HG03565 (cell line): ENCODE results near the gene C17orf78.
A peak's percentile ranks its signal among the peaks of the same experiment; 100 is the strongest.
"Not testable (repeated sequence)": the region's sequence is repeated elsewhere in the genome, so short reads cannot be mapped to it uniquely, and the experiment has no call there.

Source experiments
- ATAC-seq: cut with Tn5 transposase; IDR thresholded peaks from one replicate; pipeline ENCODE4 v1.9.1; 2021; ENCODE audit warnings: mild to moderate bottlenecking, moderate library complexity; ENCODE audit not compliant: unreplicated experiment

Gene C17orf78

GRCh38 chr17:37375706-37376105 is at the start of gene C17orf78:
Gene C17orf78, plus strand, starts transcription at chr17:37375985. Its CDS starts 108 bp downstream, at chr17:37376093.
- ATAC-seq = no peak

- ATAC-seq = no peak
Measured at GRCh38 chr17:37327341-37328090, 48.3 kb upstream of the C17orf78 start.

- ATAC-seq = no peak
Measured at GRCh38 chr17:37338847-37339246, 36.9 kb upstream of the C17orf78 start.

GRCh38 chr17:37339321-37339720 is 36.5 kb upstream of the C17orf78 start:
- no peak for ATAC-seq

GRCh38 chr17:37340804-37341203 is 35.0 kb upstream of the C17orf78 start:
- no peak for ATAC-seq

GRCh38 chr17:37342589-37342988 is 33.2 kb upstream of the C17orf78 start:
- ATAC-seq = no peak

- no peak for ATAC-seq
Measured at GRCh38 chr17:37344519-37344918, 31.3 kb upstream of the C17orf78 start.

- not testable (repeated sequence) for ATAC-seq
Measured at GRCh38 chr17:37346863-37347402, 28.9 kb upstream of the C17orf78 start.

GRCh38 chr17:37356796-37357569 is 18.8 kb upstream of the C17orf78 start:
- ATAC-seq = not testable (repeated sequence)

- no peak for ATAC-seq
Measured at GRCh38 chr17:37358098-37358829, 17.5 kb upstream of the C17orf78 start.

- ATAC-seq = peak; percentile 85
Measured at GRCh38 chr17:37358830-37359681, 16.7 kb upstream of the C17orf78 start.

GRCh38 chr17:37359682-37360188 is 16.1 kb upstream of the C17orf78 start:
- ATAC-seq = no peak

- no peak for ATAC-seq
Measured at GRCh38 chr17:37360632-37361031, 15.2 kb upstream of the C17orf78 start.

GRCh38 chr17:37361543-37361942 is 14.2 kb upstream of the C17orf78 start:
- ATAC-seq = no peak

GRCh38 chr17:37365589-37365988 is 10.2 kb upstream of the C17orf78 start:
- no peak for ATAC-seq

- ATAC-seq = no peak
Measured at GRCh38 chr17:37368577-37368976, 7.2 kb upstream of the C17orf78 start.

GRCh38 chr17:37373530-37374159 is 2.1 kb upstream of the C17orf78 start:
- no peak for ATAC-seq

GRCh38 chr17:37382056-37382455 is 6.3 kb downstream of the C17orf78 start:
- ATAC-seq = no peak

GRCh38 chr17:37384560-37385149 is 8.9 kb downstream of the C17orf78 start:
- no peak for ATAC-seq
